ENCODE measurements around the gene PGLYRP2. TPM values are rescaled to one million over a fixed set of nuclear protein-coding genes. Genes with fewer than 3 reads are reported as not detected.

Gene PGLYRP2
- total RNA-seq, 1 donor from 2014 or later, result not detected

DNA sequence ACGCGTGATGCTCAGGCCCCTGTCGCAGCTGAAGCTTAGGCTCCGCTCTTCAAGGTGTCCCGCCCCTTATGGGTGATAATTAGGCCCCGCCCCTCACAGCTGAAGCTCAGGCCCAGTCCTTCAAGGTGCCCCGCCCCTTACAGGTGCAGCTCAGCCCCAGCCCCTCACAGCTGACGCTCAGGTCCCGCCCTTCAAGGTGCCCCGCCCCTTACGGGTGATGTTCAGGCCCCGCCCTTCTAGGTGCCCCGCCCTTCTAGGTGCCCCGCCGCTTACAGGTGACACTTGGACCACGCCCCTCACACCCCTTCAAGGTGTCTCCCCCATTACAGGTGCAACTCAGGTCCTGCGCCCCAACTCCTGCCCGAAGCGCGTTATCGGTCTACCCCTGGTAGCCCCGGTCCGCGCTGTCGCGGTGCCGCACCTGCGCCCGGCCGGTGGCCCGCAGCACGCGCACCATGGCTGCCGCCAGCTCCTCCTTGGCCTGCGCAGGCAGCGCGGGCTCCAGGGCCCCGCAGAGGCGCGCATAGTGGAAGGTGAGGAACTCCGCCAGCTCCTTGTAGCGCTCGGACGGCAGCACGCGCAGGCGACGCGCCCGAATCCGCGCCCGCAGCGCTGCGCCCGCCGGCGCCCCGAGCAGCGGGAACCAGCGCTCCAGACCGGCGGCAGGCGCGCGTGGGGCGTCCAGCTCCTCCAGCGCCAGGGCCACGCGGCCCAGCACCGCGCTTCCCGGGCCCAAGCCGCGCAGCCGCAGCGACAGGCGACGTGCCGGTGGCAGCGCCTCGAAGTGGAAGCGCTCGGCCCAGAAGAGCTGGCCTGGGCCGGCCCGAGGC is 22.2 kb downstream of the PGLYRP2 start:
- DNase-seq (ENCODE audit: low spot score in 2 of 2) (no peak), FAIRE-seq (no peak)

DNA sequence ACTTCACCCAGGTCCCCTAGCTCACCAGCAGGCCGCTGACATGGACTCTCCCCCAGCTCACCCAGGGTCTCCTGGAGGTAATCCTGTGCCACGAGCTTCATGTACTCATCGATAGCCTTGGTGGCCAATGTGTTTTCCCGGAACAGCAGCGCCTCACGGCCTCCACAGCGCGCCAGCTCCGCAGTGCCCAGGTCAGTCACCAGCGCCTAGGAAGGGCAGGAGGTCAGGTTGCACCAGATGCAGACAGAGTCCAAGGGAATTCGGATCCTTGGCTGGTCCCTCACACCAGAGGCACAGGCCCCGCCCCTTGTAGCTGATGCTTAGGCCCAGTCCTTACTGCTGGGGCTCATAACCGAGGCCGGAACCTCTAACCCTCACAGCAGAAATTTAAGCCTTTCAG is 22.9 kb downstream of the PGLYRP2 start:
- no peak for FAIRE-seq
- no peak for DNase-seq (ENCODE audit: low spot score in 2 of 2)

DNA sequence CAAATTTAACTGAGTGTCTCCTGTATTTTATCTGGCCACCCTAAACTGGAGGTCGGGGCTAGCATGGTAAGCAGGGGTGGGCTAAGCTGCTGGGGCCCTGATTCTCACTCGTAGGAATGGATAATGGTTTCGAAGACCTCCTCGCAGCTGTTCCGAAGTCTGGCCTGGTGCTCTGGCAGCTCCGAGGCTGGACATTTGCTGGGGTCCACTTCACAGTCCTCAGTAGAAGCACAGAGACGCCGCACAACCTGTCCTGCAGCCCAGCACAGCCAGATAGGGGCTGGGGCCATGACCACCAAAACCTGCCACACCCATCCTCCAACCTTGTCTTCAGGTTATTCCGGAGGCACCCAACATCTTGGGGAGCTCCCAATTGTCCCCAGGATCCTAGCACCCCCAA is 23.3 kb downstream of the PGLYRP2 start:
- no peak for DNase-seq (ENCODE audit: low spot score in 2 of 2)
- FAIRE-seq, result no peak

DNA sequence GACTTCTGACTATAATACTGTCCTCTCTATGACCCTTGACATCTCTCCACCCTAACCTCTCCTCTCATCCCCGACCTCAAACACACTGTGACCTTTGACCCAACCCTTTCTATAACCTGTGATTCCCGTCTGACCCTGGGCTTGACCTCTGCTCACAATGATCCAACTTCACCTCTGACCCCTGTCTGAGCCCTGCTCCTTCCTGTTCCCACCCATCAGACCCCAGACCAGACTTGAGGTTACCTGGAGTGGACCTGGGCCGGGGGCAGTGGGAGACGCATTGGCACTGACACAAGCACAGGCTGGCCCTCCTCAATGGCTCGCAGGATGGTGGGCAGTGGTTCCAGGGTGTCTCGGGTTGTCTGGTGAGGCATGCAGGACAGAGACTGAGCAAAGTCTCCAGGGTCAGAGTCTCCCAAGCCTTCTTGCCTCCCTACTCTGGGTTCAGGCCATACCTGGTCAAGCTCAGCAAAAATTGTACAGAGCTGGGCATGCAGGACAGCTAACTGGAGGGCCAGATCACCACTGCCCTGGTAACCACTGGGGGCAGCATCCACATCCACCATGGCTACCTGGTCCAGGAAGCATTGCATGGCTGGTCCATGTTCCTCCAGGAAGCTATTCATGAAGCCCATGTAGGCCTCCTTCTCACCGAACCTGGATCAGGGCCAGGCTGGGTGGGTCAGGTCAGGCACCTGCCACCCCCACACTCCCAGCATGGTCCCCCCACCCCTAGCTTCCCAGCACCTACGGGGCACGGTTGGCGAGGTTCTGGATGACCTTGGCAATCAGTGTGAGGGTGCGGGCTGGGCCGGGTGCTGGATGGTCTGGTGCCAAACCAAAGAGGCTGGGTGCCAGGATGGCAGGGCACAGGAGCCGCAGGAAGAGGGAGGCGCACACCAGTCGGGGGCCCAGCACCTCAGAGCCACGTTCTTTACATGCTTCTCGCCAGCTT is 25.1 kb downstream of the PGLYRP2 start:
- DNase-seq (ENCODE audit: low spot score in 2 of 2) (no peak), FAIRE-seq (no peak)

DNA sequence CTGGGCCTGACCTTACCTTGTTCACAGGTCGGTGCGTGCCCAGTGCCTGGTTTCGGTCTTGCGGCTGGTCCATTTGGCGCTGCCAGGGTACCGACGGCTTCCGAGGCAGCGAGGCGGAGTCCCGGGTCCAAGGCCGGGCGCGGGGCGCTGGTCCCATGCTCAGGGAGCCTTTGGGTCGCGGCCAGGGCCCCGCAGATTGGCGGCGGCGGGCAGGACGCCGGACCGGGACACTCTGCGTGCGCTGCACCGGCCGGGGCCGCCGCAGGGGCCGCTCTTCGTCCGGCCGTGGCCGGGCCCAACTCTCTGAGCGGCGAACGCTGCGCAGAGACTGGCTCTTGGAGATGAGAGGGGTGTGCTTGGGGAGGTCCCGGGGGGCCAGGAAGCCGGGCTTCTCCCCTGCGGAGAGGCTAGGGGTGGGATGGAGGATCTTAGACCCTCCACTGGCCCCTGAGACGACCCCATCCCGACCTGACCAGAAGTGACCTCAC is 26.2 kb downstream of the PGLYRP2 start:
- FAIRE-seq, result no peak
- DNase-seq (ENCODE audit: low spot score in 2 of 2), result no peak

DNA sequence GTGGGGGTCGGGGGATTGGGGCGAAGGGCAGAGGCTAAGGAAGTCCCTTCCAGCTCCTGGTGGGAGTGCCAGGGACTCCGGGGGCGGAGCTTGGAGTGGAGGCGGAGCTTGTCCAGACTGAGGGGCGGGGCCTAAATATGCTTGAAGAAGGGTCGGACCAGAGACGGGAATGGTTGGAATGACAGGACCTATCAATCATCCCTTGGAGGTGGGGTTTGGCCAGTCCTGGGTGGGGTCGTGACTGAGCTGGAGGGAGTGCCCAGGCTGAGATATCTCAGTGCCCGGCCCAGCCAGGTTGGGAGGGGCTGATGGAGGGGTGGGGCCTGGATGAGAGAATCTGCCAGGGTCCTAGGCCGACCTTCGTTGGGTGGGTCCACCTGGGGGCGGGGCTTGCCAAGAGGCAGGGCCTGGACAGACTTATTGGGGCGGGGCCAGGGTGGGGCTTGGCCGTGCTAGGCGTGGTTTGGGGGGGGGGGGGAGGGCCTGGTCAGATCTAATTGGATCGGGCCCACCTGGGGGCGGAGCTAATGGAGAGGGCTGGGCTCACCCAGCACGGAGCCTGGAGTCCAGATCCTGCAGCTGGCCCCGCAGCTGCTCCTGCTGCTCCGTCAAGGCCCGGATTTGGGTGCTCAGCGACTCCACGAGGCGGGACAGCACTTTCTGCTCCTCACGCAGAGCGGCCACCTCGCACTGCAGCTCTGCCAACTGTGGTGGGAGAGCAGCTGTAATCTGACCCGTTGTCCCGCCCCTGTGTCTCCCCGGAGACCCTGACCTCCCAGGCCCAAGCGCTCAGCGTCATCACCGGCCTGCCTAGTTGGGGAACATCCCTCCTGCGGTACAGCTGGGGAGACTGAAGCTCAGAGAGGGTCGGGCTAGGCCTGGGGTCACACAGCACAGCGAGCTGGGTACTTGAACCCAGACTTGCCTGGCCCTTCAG is 26.9 kb downstream of the PGLYRP2 start:
- DNase-seq (ENCODE audit: low spot score in 2 of 2), result peak; percentile 73 to 91
- no peak for FAIRE-seq

DNA sequence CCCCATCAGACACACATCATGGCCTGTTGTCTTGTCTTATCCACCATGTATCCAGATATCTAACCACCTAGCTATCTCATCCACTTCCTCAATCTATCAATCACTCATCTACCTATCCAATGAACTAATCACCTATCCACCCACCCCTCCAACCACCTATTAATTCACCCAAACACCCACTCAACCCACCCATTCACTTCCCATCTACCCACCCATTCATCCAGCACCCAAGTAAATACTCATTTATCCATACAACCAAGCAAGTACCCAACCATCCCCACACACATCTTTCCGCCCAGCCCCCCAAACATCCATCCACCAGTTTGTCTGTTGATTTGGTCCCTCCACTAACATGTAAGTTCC is 28.8 kb downstream of the PGLYRP2 start:
- DNase-seq (ENCODE audit: low spot score in 2 of 2), result no peak
- FAIRE-seq, result no peak

DNA sequence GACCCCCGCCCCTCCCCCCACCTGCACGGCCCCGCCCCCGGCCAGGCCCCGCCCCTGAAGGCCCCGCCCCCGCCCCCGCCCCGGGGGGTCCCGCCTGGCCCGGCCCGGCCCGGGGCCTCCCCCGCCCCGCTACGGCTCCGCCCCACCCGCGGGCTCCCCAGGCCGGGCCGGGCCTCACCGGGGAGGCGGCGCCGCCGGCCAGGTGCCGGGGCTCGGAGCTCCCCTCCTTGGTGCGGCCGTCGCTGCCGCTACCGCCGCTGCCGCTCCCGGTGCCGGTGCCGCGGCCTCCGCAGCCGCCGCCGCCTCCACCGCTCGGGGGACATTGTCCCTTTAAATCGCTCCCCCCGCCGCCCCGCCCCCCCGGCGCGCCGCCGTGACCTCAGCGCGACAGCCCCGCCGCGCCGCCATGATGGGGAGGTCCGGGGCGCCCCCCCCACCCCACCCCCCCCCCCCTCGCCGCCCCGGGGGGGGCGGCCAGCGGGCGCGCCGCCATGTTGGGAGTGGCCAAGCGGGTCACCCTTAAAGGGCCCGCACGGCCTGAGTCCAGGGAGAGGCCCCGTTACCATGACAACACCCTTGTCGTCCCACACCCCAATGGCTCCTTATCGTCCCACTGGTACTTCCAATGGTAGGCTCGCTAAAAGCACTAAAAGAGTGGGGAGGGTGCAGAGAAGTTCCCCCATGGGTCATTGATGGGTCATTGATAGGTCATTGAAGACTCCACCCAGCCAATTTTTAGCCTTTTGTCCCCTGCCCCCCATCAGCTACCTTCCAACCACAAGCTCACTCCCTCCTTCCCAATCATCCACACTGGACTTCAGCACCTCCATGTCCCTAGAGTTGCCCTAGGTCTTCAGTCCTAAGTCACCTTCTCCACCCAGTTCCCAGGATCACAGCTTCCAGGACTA is 29.4 kb downstream of the PGLYRP2 start, which contains the start of gene WIZ:
WIZ (minus strand) TSS at position 337 of the 908 bp plus-strand sequence. CDS start 1,649 bp downstream, outside the sequence.
- no peak for FAIRE-seq

DNA sequence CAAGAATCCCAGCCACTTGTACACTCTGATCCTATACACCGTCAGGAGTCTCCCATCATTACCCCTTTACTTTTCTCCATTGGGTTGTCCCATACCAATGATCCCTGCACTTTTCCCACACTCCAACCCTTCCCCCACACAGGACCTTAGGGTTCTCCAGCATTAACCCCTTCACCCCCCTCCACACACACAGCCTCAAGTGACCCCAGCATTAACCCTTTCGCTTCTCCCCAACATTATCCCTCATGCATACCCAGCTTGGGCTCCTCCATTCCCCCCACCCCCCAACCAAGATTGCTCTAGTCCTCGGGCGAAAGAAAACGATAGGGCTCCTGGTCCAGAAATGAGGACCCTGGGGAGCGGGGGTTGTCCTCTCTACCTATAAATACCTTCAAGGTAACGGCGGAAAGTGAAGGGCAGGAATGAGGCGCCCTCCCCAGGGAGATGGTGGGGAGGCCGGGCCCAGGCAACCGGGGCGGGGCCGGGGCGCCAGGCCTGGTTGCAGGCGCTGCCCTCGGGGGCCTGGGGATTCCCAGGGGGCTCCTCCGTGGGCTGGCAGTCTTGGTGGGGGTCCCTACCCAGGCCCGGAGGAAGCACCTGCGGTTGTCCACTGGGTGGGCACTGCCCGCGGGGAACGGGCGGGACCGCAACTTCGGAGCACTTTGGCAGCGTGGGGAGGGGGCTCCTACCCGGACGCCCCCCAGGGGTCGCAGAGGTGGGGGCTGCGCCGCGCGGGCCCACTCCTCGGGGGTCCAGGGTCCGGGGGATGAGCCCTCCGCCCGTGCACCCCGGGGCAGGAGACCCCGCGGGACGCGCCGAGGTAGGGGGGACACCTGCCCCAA is 30.3 kb downstream of the PGLYRP2 start:
- FAIRE-seq (no peak), DNase-seq (ENCODE audit: low spot score in 2 of 2) (no peak)

More for the DNA sequence above, 29.4 kb downstream of the PGLYRP2 start, which contains the start of gene WIZ:
- peak; percentile 96 to 99 for DNase-seq (ENCODE audit: low spot score in 2 of 2)

DNA sequence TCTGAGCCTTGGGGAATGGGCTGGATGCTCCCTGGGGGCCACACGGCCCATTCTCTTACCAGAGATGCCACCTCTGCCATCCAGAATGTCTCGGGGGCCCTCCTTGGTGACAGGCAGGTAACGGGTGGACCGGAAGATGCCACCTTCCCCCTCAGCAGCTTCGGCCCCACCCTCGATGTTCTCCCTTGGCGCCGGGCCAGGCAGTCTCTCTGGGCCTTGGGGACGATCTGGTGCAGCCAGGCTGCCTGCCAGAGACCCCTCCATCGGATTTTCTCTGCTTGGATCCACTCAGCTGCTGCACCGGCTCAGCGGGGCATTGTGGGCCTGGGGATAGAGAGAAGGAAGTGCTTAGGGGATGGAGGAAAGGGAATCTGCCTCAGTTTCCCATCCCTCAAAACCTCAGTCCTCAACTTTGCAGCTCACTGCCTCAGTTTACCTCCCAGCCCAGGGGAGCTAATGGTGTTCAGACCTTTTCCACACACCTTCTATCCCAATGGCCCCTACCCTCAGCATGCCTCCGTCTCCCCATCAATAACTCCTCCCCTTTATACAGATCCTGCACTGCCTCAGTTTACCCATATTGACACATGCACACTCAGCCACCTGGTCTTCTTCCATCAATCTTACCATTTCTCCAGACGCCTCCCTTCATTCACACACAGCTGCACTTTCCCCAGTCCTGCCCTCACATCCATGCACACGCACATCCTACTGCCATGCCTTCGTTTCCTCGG is 31.1 kb downstream of the PGLYRP2 start:
- FAIRE-seq (no peak), DNase-seq (ENCODE audit: low spot score in 2 of 2) (no peak)

DNA sequence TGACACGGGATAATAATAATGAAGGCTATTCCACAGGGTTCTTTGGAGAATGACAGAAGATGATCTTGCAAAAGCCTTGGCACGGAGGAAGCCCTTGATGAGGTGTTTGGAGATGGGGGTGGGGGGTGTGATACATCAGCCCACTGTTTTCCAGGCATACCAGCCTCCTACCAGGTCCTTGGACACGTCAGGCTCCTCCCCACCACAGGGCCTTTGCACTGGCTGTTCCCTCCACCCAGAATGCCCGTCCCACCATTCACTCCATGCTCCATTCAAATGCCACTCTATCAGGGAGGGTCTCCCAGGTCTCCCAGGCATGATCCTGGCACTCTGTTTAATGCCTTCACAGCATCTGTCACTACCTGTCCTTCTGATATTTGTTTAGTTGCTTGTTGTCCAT is 32.2 kb downstream of the PGLYRP2 start:
- FAIRE-seq, result no peak

DNA sequence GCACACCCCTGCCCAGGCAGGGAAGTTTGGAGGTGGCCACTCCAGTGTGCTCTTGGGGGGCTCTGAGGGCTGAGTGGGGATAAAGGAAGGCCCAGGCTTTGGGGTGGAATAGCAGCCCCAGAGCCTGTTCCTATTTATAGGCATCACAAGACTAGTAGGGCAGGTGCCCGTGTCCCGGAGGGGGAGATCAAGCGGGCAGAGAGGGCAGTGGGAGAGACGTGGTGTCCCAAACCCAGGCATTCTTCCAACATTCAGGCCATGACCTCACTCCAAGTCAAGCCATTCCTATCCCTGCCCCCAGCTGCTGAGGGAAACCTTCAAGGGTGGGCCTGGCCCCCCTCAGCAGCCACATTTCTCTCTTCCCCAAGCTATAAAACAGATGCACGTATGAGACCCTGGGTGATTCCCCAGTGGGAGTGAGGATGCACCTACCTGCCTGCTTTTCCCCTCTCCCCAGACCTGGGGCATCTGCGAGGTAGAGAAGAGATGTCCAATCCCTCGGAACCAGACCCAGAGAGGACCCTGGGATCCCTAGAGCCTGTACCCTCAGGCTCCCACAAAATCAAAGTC is 33.4 kb downstream of the PGLYRP2 start:
- DNase-seq (ENCODE audit: low spot score in 2 of 2), result no peak
- no peak for FAIRE-seq

More for the DNA sequence above, 32.2 kb downstream of the PGLYRP2 start:
- DNase-seq (ENCODE audit: low spot score in 2 of 2), result no peak

DNA sequence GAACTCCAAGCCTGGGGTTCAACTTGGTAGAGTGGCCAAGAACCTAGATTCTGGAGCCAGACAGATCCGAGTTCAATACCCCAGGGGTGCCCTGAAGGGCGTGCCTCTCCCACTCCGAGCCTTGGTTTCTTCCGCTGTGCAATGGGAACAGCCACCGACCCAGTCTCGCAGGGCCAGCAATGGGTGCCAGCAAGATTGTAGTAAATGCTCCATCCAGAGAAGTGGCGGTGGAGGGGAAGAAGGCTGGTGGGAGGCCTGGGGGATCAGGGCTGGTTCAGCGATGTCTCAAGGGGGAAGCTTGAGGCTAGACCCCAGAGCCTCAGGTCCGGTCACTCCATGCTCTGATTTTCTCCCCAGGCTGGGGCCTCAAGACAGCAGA is 34.1 kb downstream of the PGLYRP2 start:
- DNase-seq (ENCODE audit: low spot score in 2 of 2) (no peak), FAIRE-seq (no peak)

DNA sequence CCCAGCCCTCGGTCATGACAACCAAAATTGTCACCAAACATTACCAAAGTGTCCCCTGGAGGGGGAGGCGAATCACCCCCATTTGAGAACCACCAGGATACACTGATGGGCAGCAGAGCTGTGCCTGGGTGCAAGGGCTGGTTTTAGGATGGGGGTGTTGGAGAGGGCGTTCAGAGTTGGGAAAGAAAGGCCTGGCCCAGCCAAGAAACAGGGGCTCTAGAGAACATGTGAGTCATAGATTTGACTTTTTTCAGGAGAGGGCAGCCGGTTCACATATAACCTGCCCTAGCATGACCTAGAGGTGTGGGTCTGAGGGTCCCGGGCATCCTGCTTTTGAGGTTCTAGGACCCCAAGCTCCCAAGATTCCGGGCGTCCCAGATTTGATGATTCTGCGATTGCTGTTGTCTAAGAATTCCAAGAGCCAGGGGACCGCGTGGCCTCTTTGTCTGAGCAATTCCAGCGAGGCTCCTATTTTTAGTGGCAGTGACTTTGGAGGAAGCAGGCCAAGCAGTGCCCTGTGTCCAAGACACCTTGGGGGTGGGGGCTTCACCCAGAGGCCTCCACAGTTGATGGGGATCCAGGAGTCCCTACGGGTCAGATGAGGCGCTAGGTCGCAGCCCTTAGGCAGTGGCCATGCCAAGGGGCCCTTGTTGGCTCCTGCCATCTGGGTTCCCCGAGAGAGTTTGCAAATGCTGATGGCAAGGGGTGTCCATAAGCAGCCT is 34.6 kb downstream of the PGLYRP2 start:
- FAIRE-seq, result no peak
- no peak for DNase-seq (ENCODE audit: low spot score in 2 of 2)

DNA sequence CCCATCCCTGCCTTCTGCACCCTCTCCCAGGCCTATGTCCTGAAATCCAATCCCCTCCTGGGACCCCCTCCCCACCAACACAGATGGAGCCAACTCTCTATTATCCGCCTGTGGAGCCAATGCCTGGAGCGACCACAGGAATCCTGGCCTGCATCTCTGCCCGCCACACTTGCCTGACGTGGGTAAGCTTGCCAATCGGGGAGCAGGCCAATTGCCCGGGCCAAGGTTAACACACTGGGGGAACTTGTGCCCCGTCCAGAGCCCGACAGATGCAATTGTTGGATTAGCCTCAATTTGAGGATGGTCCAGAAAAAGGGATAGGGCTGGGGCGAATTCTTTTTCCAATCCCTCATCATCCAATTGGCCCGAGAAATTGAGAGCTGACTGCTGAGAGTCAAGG is 35.5 kb downstream of the PGLYRP2 start:
- FAIRE-seq, result no peak
- no peak for DNase-seq (ENCODE audit: low spot score in 2 of 2)

DNA sequence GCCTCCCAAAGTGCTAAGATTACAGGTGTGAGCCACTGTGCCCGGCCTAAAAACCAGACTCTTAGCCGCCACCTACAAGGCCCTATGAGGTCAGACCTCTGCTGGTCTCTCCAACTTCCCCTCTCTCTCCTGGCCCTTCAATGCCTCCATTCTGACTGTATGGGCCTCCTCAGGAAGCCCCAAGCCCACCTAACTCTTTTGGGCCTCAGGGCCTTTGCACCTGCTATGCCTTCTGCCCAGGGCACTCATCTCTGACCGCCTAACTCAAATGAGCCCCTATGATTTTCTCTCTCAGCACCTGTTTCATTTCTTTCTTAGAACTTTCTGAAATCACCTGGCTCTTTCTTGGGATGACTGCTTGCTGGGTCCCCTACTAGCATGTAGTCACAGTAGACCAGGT is 36.0 kb downstream of the PGLYRP2 start:
- FAIRE-seq (no peak), DNase-seq (ENCODE audit: low spot score in 2 of 2) (no peak)

Measured in frontal cortex (tissue), 4 donors.